Lung (tissue), 12 donors: Measurements from ENCODE around the gene UQCC5. TPM values are rescaled to one million over a fixed set of nuclear protein-coding genes. Genes with fewer than 3 reads are reported as not detected.

Experiments
- ATAC-seq: fragments of 200-7000 bp; cut with Tn5 transposase; one replicate; pipeline ENCODE4 v1.9.1; 2020; ENCODE audit warnings: moderate number of reproducible peaks; ENCODE audit not compliant: insufficient read depth, low FRiP score
- DNase-seq, 3 donors: peaks; one replicate each; pipeline ENCODE4 v3.0.0-alpha.2; 2013 to 2017
- H3K27ac ChIP-seq, 2 donors: one replicate each; pipeline ENCODE4 v1.5.1; 2013; ENCODE audit warnings: mild to moderate bottlenecking in 2 of 2, moderate library complexity in 2 of 2, control low read depth in 1 of 2, inconsistent platforms in 1 of 2, low read depth in 1 of 2, low read length in 1 of 2
- H3K27me3 ChIP-seq, 3 donors: one replicate each; pipeline ENCODE4 v1.5.1; 2013; ENCODE audit warnings: low read length in 2 of 3; ENCODE audit not compliant: control insufficient read depth in 3 of 3, insufficient read depth in 3 of 3
- H3K36me3 ChIP-seq, 4 donors: one replicate each; pipeline ENCODE4 v1.5.1; 2013; ENCODE audit warnings: low read length in 4 of 4, mild to moderate bottlenecking in 1 of 4, moderate library complexity in 1 of 4; ENCODE audit not compliant: control insufficient read depth in 4 of 4, insufficient read depth in 4 of 4
- H3K4me1 ChIP-seq, 5 donors: one replicate each; pipeline ENCODE4 v1.5.1; 2013; ENCODE audit warnings: low read length in 5 of 5, mild to moderate bottlenecking in 2 of 5, moderate library complexity in 1 of 5; ENCODE audit not compliant: control insufficient read depth in 5 of 5, insufficient read depth in 5 of 5
- H3K4me3 ChIP-seq: one replicate; pipeline ENCODE4 v1.5.1; 2013; ENCODE audit warnings: mild to moderate bottlenecking, control low read depth, moderate library complexity
- H3K9ac ChIP-seq, 2 donors: one replicate each; pipeline ENCODE4 v1.5.1; 2013; ENCODE audit warnings: low read length in 2 of 2, control low read depth in 1 of 2; ENCODE audit not compliant: insufficient read depth in 1 of 2
- H3K9me3 ChIP-seq, 4 donors: one replicate each; pipeline ENCODE4 v1.5.1; 2013; ENCODE audit warnings: low read length in 3 of 4, mild to moderate bottlenecking in 1 of 4, moderate library complexity in 1 of 4; ENCODE audit not compliant: control insufficient read depth in 4 of 4, insufficient read depth in 3 of 4
- CTCF ChIP-seq: IDR thresholded peaks from 2 replicates; pipeline ENCODE4 v1.5.1; 2012; ENCODE audit warnings: mild to moderate bottlenecking; ENCODE audit errors: control extremely low read depth, extremely low read depth
- WGBS, 2 donors: extraction: QIAGEN DNeasy Blood & Tissue Kit; methylation state at CpG; one replicate each; pipeline ENCODE4 v1.1.7; 2013; 5-methylcytosine and 5-hydroxymethylcytosine counted together
- polyA plus RNA-seq, 2 donors: library from polyadenylated mRNA; stranded (reverse); fragments of 200-250 nt; gene quantifications; one replicate each; pipeline ENCODE4 v1.2.1, GENCODE V29; 2013
- total RNA-seq, 2 donors: library from RNA; depleted of rRNA in 1 of 2; stranded (reverse); fragments of >200 nt in 1 of 2; gene quantifications; one replicate each; pipeline ENCODE4 v1.2.1, GENCODE V29; 2014 to 2021
- donor health status: control.
- donor health status: control.
- donor health status: Bipolar disorder and iron deficiency.
- donor health status: healthy.
- donor health status: DM: yes; HTN: yes; CAD: no.

UQCC5 gene
- total and polyA plus RNA-seq, 4 donors = 3.1 to 104 (median 25.9) TPM

- Histone ChIP-seq H3K4me3 (no peak overlapping the region), H3K27me3 (no peaks in the 10 kb centered on the region), H3K9me3 (no peaks in the 10 kb centered on the region), H3K36me3 (peaks cover 6 to 16% (median 12%) of the 10 kb centered on the region in 4 donors), H3K4me1 (no peaks in the 10 kb centered on the region), H3K27ac (no peak overlapping the region), H3K9ac (no peak overlapping the region)
- no peak for TF ChIP-seq CTCF
- ATAC-seq = no peak
- 95 to 98% methylated on average over 2 of the region's 2 CpGs for WGBS, 2 donors
- no peak for DNase-seq
These were observed 31.7 kb downstream of the UQCC5 start for GRCh38 chr3:52568069-52568468.

DNA sequence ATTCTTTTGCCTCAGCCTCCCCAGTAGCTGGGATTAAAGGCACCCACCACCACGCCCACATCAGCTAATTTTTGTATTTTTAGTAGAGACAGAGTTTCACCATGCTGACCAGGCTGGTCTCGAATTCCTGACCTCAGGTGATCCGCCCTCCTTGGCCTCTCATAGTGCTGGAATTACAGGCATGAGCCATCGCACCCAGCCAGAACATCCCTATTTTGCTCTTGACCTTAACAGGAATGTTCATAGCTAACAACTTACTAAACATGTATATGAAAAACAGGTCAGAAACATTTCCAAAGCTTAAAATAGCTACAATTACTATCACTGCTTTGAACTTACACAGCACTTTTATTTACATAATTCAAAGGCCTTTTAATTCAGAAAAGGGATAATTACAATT lies 33.7 kb downstream of the UQCC5 start:
- Histone ChIP-seq H3K9me3 (no peaks in the 10 kb centered on the region), H3K27ac (no peak overlapping the region), H3K36me3 (peaks cover 3 to 11% (median 8%) of the 10 kb centered on the region in 4 donors), H3K4me1 (no peaks in the 10 kb centered on the region), H3K9ac (no peak overlapping the region), H3K4me3 (no peak overlapping the region), H3K27me3 (no peaks in the 10 kb centered on the region)
- WGBS, 2 donors = 89 to 91% methylated on average over 4 of the region's 4 CpGs
- no peak for TF ChIP-seq CTCF
- ATAC-seq = no peak
- no peak for DNase-seq

GRCh38 chr3:52572221-52572620 lies 35.8 kb downstream of the UQCC5 start:
- H3K9ac ChIP-seq = no peak overlapping the region
- ATAC-seq (no peak), DNase-seq (no peak)
- H3K9me3 ChIP-seq = no peaks in the 10 kb centered on the region
- H3K27me3 ChIP-seq = no peaks in the 10 kb centered on the region
- no peak overlapping the region for H3K4me3 ChIP-seq
- no peaks in the 10 kb centered on the region for H3K4me1 ChIP-seq
- H3K36me3 ChIP-seq = peaks cover 9 to 22% (median 12%) of the 10 kb centered on the region in 4 donors
- WGBS, 2 donors = 70 to 95% methylated on average over 6 of the region's 6 CpGs
- no peak for TF ChIP-seq CTCF
- no peak overlapping the region for H3K27ac ChIP-seq
